K562 (cell line): ENCODE results near the gene PRTFDC1. TPM values are rescaled to one million over a fixed set of nuclear protein-coding genes. Genes with fewer than 3 reads are reported as not detected.
A peak's percentile ranks its signal among the peaks of the same experiment; 100 is the strongest.

Source experiments
- ATAC-seq: fragments of 200-7000 bp; cut with Tn5 transposase; 3 replicates; pipeline ENCODE4 v1.9.1; 2020; ENCODE audit warnings: moderate library complexity
- BruUV-seq: library from RNA; stranded (reverse); fragments of 400-500 nt; replicated peaks from 2 replicates; lab custom pipeline; 2021; lab: Mats Ljungman, UMichigan
- CTCF ChIA-PET: fragments of 300-600 bp; formaldehyde crosslinking; extraction: SDS; loops from one replicate; lab custom pipeline; 2021; ENCODE audit warnings: low intra/inter-chr PET ratio; lab: Yijun Ruan, JAX
- POLR2A ChIA-PET: fragments of 300-600, 350-650 bp; sonication (Branson Sonifier 250); formaldehyde crosslinking; extraction: SDS; loops from one replicate; lab custom pipeline; 2021; ENCODE audit warnings: antibody characterized with exemption, inconsistent platforms; lab: Yijun Ruan, JAX
- DNase-seq, 4 experiments: peaks; one replicate each; pipeline versions ENCODE4 v3.0.0 to v3.0.0-alpha.2; 2011 to 2018; ENCODE audit warnings: low spot score in 3 of 4, mixed read lengths in 3 of 4; ENCODE audit errors: extremely low read depth in 1 of 4
- FAIRE-seq: peaks from 2 replicates; lab custom pipeline; 2011; peaks lifted over from hg19 to GRCh38; lab: Jason Lieb, UNC
- H2AFZ ChIP-seq: 2 replicates; pipeline ENCODE4 v1.6.0; 2011; ENCODE audit warnings: low read depth, low read length, control low read depth, inconsistent platforms
- H3K27ac ChIP-seq: fragments of 200-600 bp; 3 replicates; pipeline ENCODE4 v1.8.0; 2011; ENCODE audit warnings: low read depth, mild to moderate bottlenecking, control low read depth, inconsistent platforms, low read length, moderate library complexity, mixed read lengths; ENCODE audit errors: extremely low read depth
- H3K27me3 ChIP-seq, 2 experiments: fragments of 300-600 bp in 1 of 2; 2 replicates in 1 of 2; 3 replicates in 1 of 2; pipeline versions ENCODE4 v1.6.0 to v1.8.0; 2011; ENCODE audit warnings: inconsistent platforms in 2 of 2, low read length in 2 of 2, mild to moderate bottlenecking in 1 of 2, mixed read lengths in 1 of 2, moderate library complexity in 1 of 2; ENCODE audit not compliant: control insufficient read depth in 2 of 2, insufficient read depth in 2 of 2
- H3K36me3 ChIP-seq: fragments of 300-600 bp; 3 replicates; pipeline ENCODE4 v1.8.0; 2011; ENCODE audit warnings: mild to moderate bottlenecking, low read length, inconsistent platforms; ENCODE audit not compliant: control insufficient read depth, insufficient read depth
- H3K4me1 ChIP-seq, 2 experiments: fragments of 200-600 bp in 1 of 2; replicated peaks in 1 of 2; 2 replicates in 1 of 2; 3 replicates in 1 of 2; pipeline versions ENCODE4 v1.5.1 to v1.8.0; 2011; ENCODE audit warnings: inconsistent platforms in 2 of 2, low read length in 2 of 2, mild to moderate bottlenecking in 1 of 2, mixed read lengths in 1 of 2, moderate library complexity in 1 of 2; ENCODE audit not compliant: control insufficient read depth in 2 of 2, insufficient read depth in 2 of 2
- H3K4me2 ChIP-seq: 2 replicates; pipeline ENCODE4 v1.6.1; 2011; ENCODE audit warnings: low read length, control low read depth, inconsistent platforms, mixed read lengths; ENCODE audit not compliant: insufficient read depth
- H3K4me3 ChIP-seq: fragments of 200-600 bp; sonication (generic), shearing (Covaris generic); 2 replicates; pipeline ENCODE4 v1.5.1; 2016; ENCODE audit warnings: control low read depth, inconsistent platforms
- H3K79me2 ChIP-seq: fragments of 200-600 bp; 3 replicates; pipeline ENCODE4 v1.8.0; 2011; ENCODE audit warnings: low read length, inconsistent platforms; ENCODE audit not compliant: control insufficient read depth, insufficient read depth
- H3K9ac ChIP-seq, 2 experiments: 2 replicates each; pipeline versions ENCODE4 v1.6.0 to v1.6.1; 2011; ENCODE audit warnings: low read depth in 2 of 2, low read length in 2 of 2, control low read depth in 1 of 2, inconsistent platforms in 1 of 2, mild to moderate bottlenecking in 1 of 2, mixed read lengths in 1 of 2; ENCODE audit not compliant: insufficient read depth in 1 of 2
- H3K9me1 ChIP-seq: one replicate; pipeline ENCODE4 v1.6.0; 2011; ENCODE audit warnings: inconsistent platforms, mild to moderate bottlenecking, low read length, moderate library complexity; ENCODE audit not compliant: control insufficient read depth, insufficient read depth
- H3K9me3 ChIP-seq: replicated peaks from 2 replicates; pipeline ENCODE4 v1.5.1; 2011; ENCODE audit warnings: low read depth, low read length, inconsistent platforms; ENCODE audit not compliant: control insufficient read depth, insufficient read depth
- H4K20me1 ChIP-seq: replicated peaks from 2 replicates; pipeline ENCODE4 v1.6.1; 2011; ENCODE audit warnings: low read length, inconsistent platforms, mixed read lengths; ENCODE audit not compliant: control insufficient read depth, insufficient read depth
- ATF7 ChIP-seq: fragments of 450-650 bp; IDR thresholded peaks from 2 replicates; pipeline ENCODE4 v1.7.1; 2014; ENCODE audit warnings: mild to moderate bottlenecking, moderate library complexity
- CCNT2 ChIP-seq: IDR thresholded peaks from 2 replicates; pipeline ENCODE4 v1.6.1; 2011; ENCODE audit warnings: borderline replicate concordance, low read depth, mild to moderate bottlenecking, moderate library complexity, mixed read lengths, low read length; ENCODE audit not compliant: insufficient read length; ENCODE audit errors: extremely low read depth
- EGR1 ChIP-seq: fragments of 450-650 bp; conservative IDR thresholded peaks from 2 replicates; pipeline ENCODE4 v1.6.1; 2017; ENCODE audit warnings: mild to moderate bottlenecking
- EP400 ChIP-seq: fragments of 450-650 bp; IDR thresholded peaks from 2 replicates; pipeline ENCODE4 v1.6.1; 2017; ENCODE audit warnings: antibody characterized with exemption, mild to moderate bottlenecking, moderate library complexity
- FOXA1 ChIP-seq: fragments of 450-650 bp; IDR thresholded peaks from 2 replicates; pipeline ENCODE4 v1.6.1; 2016; ENCODE audit warnings: mild to moderate bottlenecking, borderline replicate concordance
- GTF2B ChIP-seq: IDR thresholded peaks from 2 replicates; pipeline ENCODE4 v1.6.1; 2011; ENCODE audit not compliant: insufficient read length; ENCODE audit errors: extremely low read depth
- SMARCC2 ChIP-seq: fragments of 450-650 bp; IDR thresholded peaks from 2 replicates; pipeline ENCODE4 v1.6.1; 2017; ENCODE audit warnings: antibody characterized with exemption, moderate library complexity, mild to moderate bottlenecking, low read depth
- SNIP1 ChIP-seq: fragments of 450-650 bp; IDR thresholded peaks from 2 replicates; pipeline ENCODE4 v1.7.1; 2017; ENCODE audit warnings: low read depth, mild to moderate bottlenecking
- STAT5A ChIP-seq: IDR thresholded peaks from 2 replicates; pipeline ENCODE4 v1.6.1; 2012; ENCODE audit warnings: low read length, inconsistent platforms, borderline replicate concordance
- U2AF1 ChIP-seq: fragments of 200-400 bp; formaldehyde crosslinking; optimal IDR thresholded peaks from 2 replicates; pipeline ENCODE3; 2017; ENCODE audit warnings: mild to moderate bottlenecking, low read depth, low read length, moderate library complexity
- ZBTB8A ChIP-seq: fragments of 450-650 bp; IDR thresholded peaks from 2 replicates; pipeline ENCODE4 v1.6.1; 2018; ENCODE audit warnings: mild to moderate bottlenecking, moderate library complexity; ENCODE audit not compliant: partially characterized antibody
- ZNF12 ChIP-seq: sonication (generic); formaldehyde crosslinking; IDR thresholded peaks from 2 replicates; pipeline ENCODE4 v1.4.0; 2020; ENCODE audit warnings: mild to moderate bottlenecking, missing genetic modification reagents
- ZNF592 ChIP-seq: fragments of 450-650 bp; IDR thresholded peaks from 2 replicates; pipeline ENCODE4 v1.6.1; 2017; ENCODE audit warnings: antibody characterized with exemption, mild to moderate bottlenecking
- ZNF699 ChIP-seq: fragments of 250-450 bp; sonication (Bioruptor Pico); IDR thresholded peaks from 2 replicates; pipeline ENCODE4 v1.8.0; 2021; ENCODE audit warnings: mild to moderate bottlenecking, moderate library complexity; ENCODE audit not compliant: insufficient replicate concordance
- ZNF75A ChIP-seq: fragments of 450-650 bp; formaldehyde crosslinking; IDR thresholded peaks from 2 replicates; pipeline ENCODE4 v1.4.0; 2020; ENCODE audit warnings: mild to moderate bottlenecking
- WGBS: fragments of 100-300 bp; shearing (Covaris generic); methylation state at CpG from one replicate; pipeline ENCODE4 v1.1.6; 2016; ENCODE audit warnings: low coverage, mixed read lengths; ENCODE audit not compliant: insufficient coverage; ENCODE audit errors: missing lambda C conversion rate; 5-methylcytosine and 5-hydroxymethylcytosine counted together
- in situ Hi-C: fragments of 300-500 bp; cut with MboI; formaldehyde crosslinking; loops from 4 replicates; pipeline ENCODE4 v1.15.0; 2018; ENCODE audit warnings: inconsistent platforms, mixed read lengths
- intact Hi-C: fragments of 100-400 bp; cut with micrococcal nuclease; formaldehyde crosslinking; loops from 2 replicates; pipeline ENCODE4 v1.14.2; 2022
- polyA plus RNA-seq, 8 experiments: library from polyadenylated mRNA; depleted of rRNA in 4 of 8; stranded (reverse) in 5 of 8; unstranded in 3 of 8; fragments of >200 nt; fragmentation: Nextera tagmentation in 2 of 8; fragmentation: Illumina TruSeq in 1 of 8; extraction: Ambion mirVana in 2 of 8; extraction: Trizol in 1 of 8; gene quantifications; 2 replicates each; pipeline versions ENCODE4 v1.2.1 to v1.2.3, GENCODE V29; 2011 to 2014; ENCODE audit warnings: inconsistent platforms in 1 of 8, missing spikeins in 1 of 8
- total RNA-seq, 7 experiments: library from RNA; depleted of rRNA in 6 of 7; stranded (reverse); fragments of >200 nt in 6 of 7; fragmentation: Illumina TruSeq in 2 of 7; extraction: Trizol in 2 of 7; gene quantifications; 2 replicates each; pipeline versions ENCODE4 v1.2.1 to v1.2.3, GENCODE V29; 2011 to 2021; ENCODE audit warnings: low replicate concordance in 1 of 7

PRTFDC1 gene
- total and polyA plus RNA-seq, 9 of the 15 experiments (the other 6 are each of a cell fraction or from before 2014, with no cell fraction given): 7.0 to 27.6 (median 10.0) TPM

- Histone ChIP-seq H3K9ac (peak overlapping the region in 1 of 2 experiments; percentile 40; a peak in 2 of 4 replicates), H3K4me1 (peaks cover 19 to 51% of the 10 kb centered on the region in 2 experiments), H2AFZ (peak overlapping the region; percentile 18), H3K27me3 (no peaks in the 10 kb centered on the region), H3K4me3 (no peak overlapping the region), H3K79me2 (no peaks in the 10 kb centered on the region), H3K9me3 (no peaks in the 10 kb centered on the region), H3K36me3 (no peaks in the 10 kb centered on the region), H3K9me1 (no peaks in the 10 kb centered on the region), H3K27ac (peak overlapping the region; percentile 86), H3K4me2 (peak overlapping the region; percentile 30; the same call in 1 of the 2 replicates), H4K20me1 (no peaks in the 10 kb centered on the region)
- no TSS peak for BruUV-seq
- CTCF ChIA-PET: no interaction called here
- POLR2A ChIA-PET: interaction anchor here (0.6 kb wide), 1 partner anchor 195 kb away, joined by 3 read pairs; no protein-coding TSS in a partner anchor
- no peak for ATAC-seq
- no peak for DNase-seq
- no peak for FAIRE-seq
- in situ Hi-C loops (no loop called here), intact Hi-C loops (loop anchor here (5.0 kb wide), 1 partner anchor 50 kb away; the partner anchor contains the start of gene PRTFDC1)
- 0% methylated on average over 1 of the region's 1 CpG for WGBS
- TF ChIP-seq ZNF592 (0 out of 2 replicates have a peak, but pooled peaks have one; percentile 82), STAT5A (peak; percentile 67; the same call in 1 of the 2 replicates), ATF7 (no peak), ZBTB8A (no peak), EP400 (0 out of 2 replicates have a peak, but pooled peaks have one; percentile 48), FOXA1 (no peak), GTF2B (no peak), U2AF1 (no peak), CCNT2 (peak; percentile 35), ZNF699 (CRISPR knock-in tag) (no peak), ZNF75A (CRISPR knock-in tag) (no peak), EGR1 (no peak), SNIP1 (no peak), SMARCC2 (peak; percentile 10; the same call in 1 of the 2 replicates), ZNF12 (CRISPR knock-in tag) (no peak)
These were observed 50.0 kb downstream of the PRTFDC1 start for GRCh38 chr10:24902400-24902728.
